IMR-90 (cell line): ENCODE data around the gene GALNT9. TPM values are rescaled to one million over a fixed set of nuclear protein-coding genes. Genes with fewer than 3 reads are reported as not detected.

ENCODE experiments used
- ATAC-seq: fragments of 200-7000 bp; cut with Tn5 transposase; 2 replicates; pipeline ENCODE4 v1.9.1; 2020; ENCODE audit warnings: low read depth, mild to moderate bottlenecking, moderate library complexity
- BruUV-seq: library from RNA; stranded (reverse); fragments of 400-500 nt; replicated peaks from 2 replicates; lab custom pipeline; 2021; lab: Mats Ljungman, UMichigan
- CTCF ChIA-PET: fragments of 300-600 bp; formaldehyde crosslinking; extraction: SDS; loops from one replicate; lab custom pipeline; 2021; ENCODE audit warnings: antibody characterized with exemption; lab: Yijun Ruan, JAX
- POLR2A ChIA-PET: fragments of 300-600 bp; sonication (Branson Sonifier 250); formaldehyde crosslinking; loops from one replicate; lab custom pipeline; 2022; ENCODE audit warnings: antibody characterized with exemption; ENCODE audit not compliant: unreplicated experiment; lab: Charles Lee
- DNase-seq: peaks from one replicate; pipeline ENCODE4 v3.0.0; 2013
- H2AFZ ChIP-seq: replicated peaks from 2 replicates; pipeline ENCODE3; 2013; ENCODE audit warnings: low read length, mild to moderate bottlenecking; ENCODE audit not compliant: poor library complexity
- H2AK5ac ChIP-seq: 2 replicates; pipeline ENCODE4 v1.6.1; 2013; ENCODE audit warnings: low read depth, low read length, inconsistent platforms
- H2AK9ac ChIP-seq: replicated peaks from 2 replicates; pipeline ENCODE3; 2013; ENCODE audit warnings: mild to moderate bottlenecking, low read depth, low read length, moderate library complexity; ENCODE audit not compliant: poor library complexity
- H2BK120ac ChIP-seq: 2 replicates; pipeline ENCODE4 v1.6.1; 2013; ENCODE audit warnings: low read depth, low read length, inconsistent platforms
- H2BK15ac ChIP-seq: 3 replicates; pipeline ENCODE4 v1.6.1; 2013; ENCODE audit warnings: low read depth, low read length, inconsistent platforms
- H2BK20ac ChIP-seq: 2 replicates; pipeline ENCODE4 v1.6.1; 2013; ENCODE audit warnings: low read depth, mild to moderate bottlenecking, inconsistent platforms, low read length, moderate library complexity
- H2BK5ac ChIP-seq: 2 replicates; pipeline ENCODE4 v1.6.1; 2013; ENCODE audit warnings: mild to moderate bottlenecking, low read depth, low read length, inconsistent platforms; ENCODE audit not compliant: poor library complexity, severe bottlenecking
- H3K14ac ChIP-seq: replicated peaks from 2 replicates; pipeline ENCODE4 v1.6.1; 2013; ENCODE audit warnings: low read depth, low read length, inconsistent platforms
- H3K18ac ChIP-seq: 2 replicates; pipeline ENCODE4 v1.6.1; 2013; ENCODE audit warnings: low read depth, low read length, control low read depth
- H3K23ac ChIP-seq: 2 replicates; pipeline ENCODE4 v1.6.1; 2013; ENCODE audit warnings: low read depth, low read length, inconsistent platforms
- H3K27ac ChIP-seq: 2 replicates; pipeline ENCODE4 v1.5.1; 2013; ENCODE audit warnings: mild to moderate bottlenecking, control low read depth, low read length; ENCODE audit not compliant: insufficient read depth
- H3K27me3 ChIP-seq: 2 replicates; pipeline ENCODE4 v1.6.1; 2013; ENCODE audit warnings: low read length; ENCODE audit not compliant: control insufficient read depth, insufficient read depth
- H3K36me3 ChIP-seq: 2 replicates; pipeline ENCODE4 v1.6.1; 2013; ENCODE audit warnings: low read length, mixed read lengths; ENCODE audit not compliant: control insufficient read depth, insufficient read depth
- H3K4ac ChIP-seq: 2 replicates; pipeline ENCODE4 v1.6.1; 2013; ENCODE audit warnings: low read depth, low read length, inconsistent platforms
- H3K4me1 ChIP-seq: 2 replicates; pipeline ENCODE4 v1.6.1; 2013; ENCODE audit warnings: low read length, mixed read lengths; ENCODE audit not compliant: control insufficient read depth, insufficient read depth
- H3K4me2 ChIP-seq: 2 replicates; pipeline ENCODE4 v1.6.1; 2013; ENCODE audit warnings: low read depth, mild to moderate bottlenecking, control low read depth, low read length, moderate library complexity
- H3K4me3 ChIP-seq: 2 replicates; pipeline ENCODE4 v1.5.1; 2013; ENCODE audit warnings: low read depth, mild to moderate bottlenecking, control low read depth, low read length, moderate library complexity; ENCODE audit not compliant: insufficient read depth
- H3K56ac ChIP-seq: 2 replicates; pipeline ENCODE4 v1.6.1; 2013; ENCODE audit warnings: low read length, inconsistent platforms; ENCODE audit not compliant: insufficient read depth; ENCODE audit errors: extremely low read depth
- H3K79me1 ChIP-seq, 2 experiments: 2 replicates each; pipeline ENCODE4 v1.6.1; 2013; ENCODE audit warnings: low read length in 2 of 2, inconsistent platforms in 1 of 2, low read depth in 1 of 2
- H3K9ac ChIP-seq: 2 replicates; pipeline ENCODE4 v1.6.1; 2013; ENCODE audit warnings: low read depth, low read length, control low read depth
- H3K9me1 ChIP-seq: 2 replicates; pipeline ENCODE4 v1.6.1; 2013; ENCODE audit warnings: low read length, inconsistent platforms; ENCODE audit not compliant: insufficient read depth
- H3K9me3 ChIP-seq: 2 replicates; pipeline ENCODE4 v1.6.1; 2013; ENCODE audit warnings: low read length; ENCODE audit not compliant: control insufficient read depth, insufficient read depth
- H4K20me1 ChIP-seq: 2 replicates; pipeline ENCODE4 v1.6.1; 2013; ENCODE audit warnings: low read length, inconsistent platforms; ENCODE audit not compliant: insufficient read depth
- H4K5ac ChIP-seq: 2 replicates; pipeline ENCODE4 v1.6.1; 2013; ENCODE audit warnings: mild to moderate bottlenecking, low read depth, low read length, control low read depth
- H4K8ac ChIP-seq, 2 experiments: 2 replicates each; pipeline ENCODE4 v1.6.1; 2013; ENCODE audit warnings: low read depth in 2 of 2, low read length in 2 of 2, control low read depth in 1 of 2, inconsistent platforms in 1 of 2
- H4K91ac ChIP-seq: 2 replicates; pipeline ENCODE4 v1.6.1; 2013; ENCODE audit warnings: low read depth, low read length, inconsistent platforms; ENCODE audit not compliant: insufficient read depth
- CHD1 ChIP-seq: IDR thresholded peaks from 2 replicates; pipeline ENCODE4 v1.6.1; 2012; ENCODE audit warnings: low read depth, low read length, improper control_type of control experiment
- MXI1 ChIP-seq: IDR thresholded peaks from 2 replicates; pipeline ENCODE4 v1.6.1; 2012; ENCODE audit warnings: low read depth, mild to moderate bottlenecking, low read length, moderate library complexity, borderline replicate concordance
- POLR2A ChIP-seq: IDR thresholded peaks from 2 replicates; pipeline ENCODE4 v1.6.1; 2012; ENCODE audit warnings: mild to moderate bottlenecking, low read depth, low read length
- RAD21 ChIP-seq: IDR thresholded peaks from 2 replicates; pipeline ENCODE4 v1.6.1; 2012; ENCODE audit warnings: low read length, improper control_type of control experiment
- RFX5 ChIP-seq: IDR thresholded peaks from 2 replicates; pipeline ENCODE4 v1.8.0; 2012; ENCODE audit warnings: low read depth, mild to moderate bottlenecking, low read length, moderate library complexity
- SMC3 ChIP-seq: fragments of 150-350 bp; IDR thresholded peaks from 2 replicates; pipeline ENCODE4 v1.6.1; 2016; ENCODE audit warnings: low read depth, mild to moderate bottlenecking, antibody characterized with exemption, low read length, moderate library complexity
- USF2 ChIP-seq: fragments of 150-350 bp; IDR thresholded peaks from 2 replicates; pipeline ENCODE4 v1.6.1; 2017; ENCODE audit warnings: mild to moderate bottlenecking, antibody characterized with exemption, low read length, low read depth
- WGBS, 2 experiments: methylation state at CpG; one replicate each; pipeline versions ENCODE4 v1.1.5 to v1.1.7; 2013; ENCODE audit warnings: missing lambda C conversion rate in 2 of 2; ENCODE audit not compliant: insufficient read length in 1 of 2; ENCODE audit errors: extremely low coverage in 2 of 2; 5-methylcytosine and 5-hydroxymethylcytosine counted together
- dilution Hi-C: fragments of 300-500 bp; cut with HindIII; formaldehyde crosslinking; loops from one replicate; pipeline ENCODE4 v1.14.3; 2018; ENCODE audit warnings: low sequenced_read_pairs; ENCODE audit not compliant: unreplicated experiment
- in situ Hi-C: fragments of 300-500 bp; cut with MboI; formaldehyde crosslinking; loops from 3 replicates; pipeline ENCODE4 v1.14.3; 2019; ENCODE audit warnings: low sequenced_read_pairs, inconsistent platforms, mixed read lengths
- intact Hi-C: fragments of 100-400 bp; cut with micrococcal nuclease; formaldehyde crosslinking; loops from 2 replicates; pipeline ENCODE4 v1.10.0; 2022
- polyA plus RNA-seq, 3 experiments: library from polyadenylated mRNA; depleted of rRNA; stranded (reverse); fragments of >200 nt; gene quantifications; 2 replicates each; pipeline ENCODE4 v1.2.3, GENCODE V29; 2012; ENCODE audit warnings: low replicate concordance in 1 of 3
- total RNA-seq: library from RNA; depleted of rRNA; stranded (reverse); fragments of >200 nt; gene quantifications from 2 replicates; pipeline ENCODE4 v1.2.3, GENCODE V29; 2012

The GALNT9 gene
- total and polyA plus RNA-seq, 2 of the 4 experiments (the other 2 are of a cell fraction), result under 0.01 to 0.12 TPM

GRCh38 chr12:132305991-132306884, 23.2 kb downstream of the GALNT9 start:
- Histone ChIP-seq H2AK9ac (no peak overlapping the region), H3K23ac (no peak overlapping the region), H4K5ac (no peak overlapping the region), H3K79me1 (no peaks in the 10 kb centered on the region), H3K18ac (no peak overlapping the region), H2BK15ac (no peak overlapping the region), H4K91ac (no peak overlapping the region), H3K14ac (no peak overlapping the region), H2BK120ac (no peak overlapping the region), H4K20me1 (no peaks in the 10 kb centered on the region), H3K9ac (no peak overlapping the region), H3K27ac (no peak overlapping the region), H3K4me2 (no peak overlapping the region), H2AK5ac (no peak overlapping the region), H3K36me3 (no peaks in the 10 kb centered on the region), H3K9me3 (peaks cover 8% of the 10 kb centered on the region; the same call in 1 of the 2 replicates), H3K4me1 (no peaks in the 10 kb centered on the region), H2BK5ac (no peak overlapping the region), H2AFZ (no peak overlapping the region), H3K9me1 (no peaks in the 10 kb centered on the region), H3K27me3 (no peaks in the 10 kb centered on the region), H4K8ac (no peak overlapping the region), H3K4ac (no peak overlapping the region), H2BK20ac (no peak overlapping the region), H3K4me3 (no peak overlapping the region), H3K56ac (no peak overlapping the region)
- ChIA-PET POLR2A (no interaction called here), CTCF (no interaction called here)
- in situ Hi-C loops (no loop called here), intact Hi-C loops (no loop called here), dilution Hi-C loops (no loop called here)
- no peak for DNase-seq
- TF ChIP-seq RFX5 (no peak), POLR2A (no peak), RAD21 (no peak), CHD1 (no peak), MXI1 (no peak), USF2 (no peak), SMC3 (no peak)
- BruUV-seq, result no TSS peak
- no peak for ATAC-seq
- WGBS, 2 experiments, result 85% methylated on average over 29 of the region's 51 CpGs; no CpG with 5 or more reads in 1 of the 2 experiments
